Peyer's patch (tissue), 4 donors: ENCODE results near the gene IPO8.

ENCODE experiments used
- POLR2A ChIP-seq, 2 donors: fragments of 450-650 bp; IDR thresholded peaks; one replicate each; pipeline ENCODE4 v1.5.1; 2017; ENCODE audit warnings: antibody characterized with exemption in 2 of 2, mild to moderate bottlenecking in 2 of 2, moderate library complexity in 2 of 2
- TF ChIP-seq, protein P1 (sequence below), 6 experiments: fragments of 450-650 bp in 4 of 6; fragments of 200-600 bp in 2 of 6; sonication (generic) in 1 of 6; IDR thresholded peaks; one replicate each; pipeline ENCODE4 v1.5.1; 2017 to 2019; ENCODE audit warnings: antibody characterized with exemption in 6 of 6, mild to moderate bottlenecking in 3 of 6, moderate library complexity in 1 of 6

DNA sequence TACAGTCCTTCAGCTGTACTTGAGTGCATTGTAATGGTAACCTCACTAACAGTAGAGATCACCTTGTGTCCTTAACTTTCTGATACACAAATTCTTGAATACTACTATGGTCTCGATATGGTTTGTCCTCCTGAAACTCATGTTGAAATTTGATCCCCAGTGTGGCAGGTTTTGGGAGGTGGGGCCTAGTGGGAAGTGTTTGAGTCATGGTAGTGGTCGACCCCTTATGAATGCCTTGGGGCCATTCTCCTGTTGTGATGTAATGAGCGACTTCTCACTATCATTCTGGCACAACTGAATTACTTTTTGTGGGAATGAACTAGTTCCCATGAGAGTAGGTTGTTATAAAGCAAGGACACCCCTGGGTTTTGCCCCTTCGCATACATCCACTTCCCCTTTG, 52.3 kb downstream of the IPO8 start:
- no peak for TF ChIP-seq POLR2A (IDR thresholded peaks at IDR 0.05)
- TF ChIP-seq, protein P1, sequence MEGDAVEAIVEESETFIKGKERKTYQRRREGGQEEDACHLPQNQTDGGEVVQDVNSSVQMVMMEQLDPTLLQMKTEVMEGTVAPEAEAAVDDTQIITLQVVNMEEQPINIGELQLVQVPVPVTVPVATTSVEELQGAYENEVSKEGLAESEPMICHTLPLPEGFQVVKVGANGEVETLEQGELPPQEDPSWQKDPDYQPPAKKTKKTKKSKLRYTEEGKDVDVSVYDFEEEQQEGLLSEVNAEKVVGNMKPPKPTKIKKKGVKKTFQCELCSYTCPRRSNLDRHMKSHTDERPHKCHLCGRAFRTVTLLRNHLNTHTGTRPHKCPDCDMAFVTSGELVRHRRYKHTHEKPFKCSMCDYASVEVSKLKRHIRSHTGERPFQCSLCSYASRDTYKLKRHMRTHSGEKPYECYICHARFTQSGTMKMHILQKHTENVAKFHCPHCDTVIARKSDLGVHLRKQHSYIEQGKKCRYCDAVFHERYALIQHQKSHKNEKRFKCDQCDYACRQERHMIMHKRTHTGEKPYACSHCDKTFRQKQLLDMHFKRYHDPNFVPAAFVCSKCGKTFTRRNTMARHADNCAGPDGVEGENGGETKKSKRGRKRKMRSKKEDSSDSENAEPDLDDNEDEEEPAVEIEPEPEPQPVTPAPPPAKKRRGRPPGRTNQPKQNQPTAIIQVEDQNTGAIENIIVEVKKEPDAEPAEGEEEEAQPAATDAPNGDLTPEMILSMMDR (IDR thresholded peaks at IDR 0.05): no peak
